GM19023 (cell line): ENCODE measurements around the gene IL1RAPL1.

Experiments
- ATAC-seq: cut with Tn5 transposase; IDR thresholded peaks from one replicate; pipeline ENCODE4 v1.9.1; 2021; ENCODE audit warnings: mild to moderate bottlenecking, moderate library complexity; ENCODE audit not compliant: unreplicated experiment

Gene IL1RAPL1

GRCh38 chrX:29617276-29617675, 1030.0 kb downstream of the IL1RAPL1 start:
- ATAC-seq: no peak

- ATAC-seq: no peak
Measured at GRCh38 chrX:29617725-29618124, 1030.5 kb downstream of the IL1RAPL1 start.

DNA sequence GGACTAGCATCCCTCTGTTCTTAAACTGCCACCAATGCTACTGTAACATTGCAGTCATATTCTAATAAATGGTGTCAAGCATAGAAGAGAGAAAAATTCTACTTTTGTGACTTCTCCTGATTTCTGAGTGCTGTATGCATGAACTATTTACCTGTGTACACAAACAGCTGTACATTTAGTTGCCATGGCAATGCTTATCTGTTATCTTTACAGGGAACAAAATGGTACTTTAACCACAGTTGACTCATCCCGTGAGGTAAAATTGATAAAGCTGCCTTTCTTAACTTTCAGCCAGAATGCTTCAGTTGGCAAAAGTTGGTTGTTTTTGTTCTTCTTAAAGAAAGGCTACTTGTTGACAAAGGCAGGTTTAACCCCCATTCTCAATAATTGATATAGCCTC, 1040.6 kb downstream of the IL1RAPL1 start:
- ATAC-seq: no peak

GRCh38 chrX:29634516-29634915, 1047.3 kb downstream of the IL1RAPL1 start:
- ATAC-seq: no peak

DNA sequence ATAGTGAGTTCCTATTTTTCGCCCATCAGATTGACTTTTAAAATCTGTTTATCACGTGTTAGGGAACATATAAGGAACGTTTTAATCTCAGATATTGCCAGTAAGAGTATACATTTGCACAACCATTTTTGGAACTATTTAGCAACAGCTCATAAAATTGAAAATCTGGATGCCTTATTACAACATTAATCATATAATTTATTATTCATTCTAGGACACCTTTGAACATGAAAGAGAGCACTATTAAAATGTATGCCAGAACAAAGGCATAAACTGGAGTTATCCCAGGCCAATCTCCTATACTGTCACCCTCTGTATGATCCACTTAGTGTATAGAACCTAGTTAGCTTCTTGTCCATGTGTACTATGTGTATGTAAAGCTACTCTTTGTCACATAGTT, 1049.1 kb downstream of the IL1RAPL1 start:
- no peak for ATAC-seq

GRCh38 chrX:29640106-29640505, 1052.9 kb downstream of the IL1RAPL1 start:
- ATAC-seq: no peak

DNA sequence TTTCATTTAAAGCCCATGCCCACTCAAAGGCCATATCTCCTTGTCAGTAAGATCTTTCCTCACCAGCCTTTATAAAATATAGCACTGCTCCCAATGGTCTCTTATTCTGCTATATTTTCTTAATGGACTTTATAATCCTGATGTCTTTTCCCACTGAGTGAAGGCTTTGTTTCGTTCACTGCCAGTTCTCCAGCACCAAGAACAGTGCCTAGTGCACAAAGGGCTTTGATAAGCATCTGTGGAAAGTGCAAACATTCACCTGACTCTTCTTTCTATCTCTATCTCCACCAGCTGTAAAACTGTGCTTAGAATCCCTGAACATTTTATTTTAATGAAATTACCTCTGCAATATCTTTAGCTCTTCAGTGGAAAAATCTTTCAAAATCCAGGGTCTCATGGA, 1054.2 kb downstream of the IL1RAPL1 start:
- ATAC-seq: no peak

- ATAC-seq: no peak
Measured at GRCh38 chrX:29643181-29643580, 1055.9 kb downstream of the IL1RAPL1 start.

DNA sequence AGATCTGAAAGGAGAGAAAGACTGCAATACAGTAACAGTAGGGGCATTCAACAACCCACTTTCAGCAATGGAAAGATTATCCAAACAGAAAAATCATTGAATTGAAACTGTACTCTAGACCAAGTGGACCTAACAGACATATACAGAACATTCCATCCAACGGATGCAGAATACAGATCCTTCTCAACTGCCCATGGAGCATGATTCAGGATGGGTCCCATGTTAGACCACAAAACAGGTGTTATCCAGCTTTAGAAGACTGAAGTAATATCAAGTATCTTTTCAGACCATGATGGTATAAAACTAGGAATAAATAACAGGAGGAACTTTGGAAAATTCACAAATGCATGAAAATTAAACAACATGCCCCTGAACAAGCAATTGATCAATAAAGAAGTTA, 1060.9 kb downstream of the IL1RAPL1 start:
- no peak for ATAC-seq

DNA sequence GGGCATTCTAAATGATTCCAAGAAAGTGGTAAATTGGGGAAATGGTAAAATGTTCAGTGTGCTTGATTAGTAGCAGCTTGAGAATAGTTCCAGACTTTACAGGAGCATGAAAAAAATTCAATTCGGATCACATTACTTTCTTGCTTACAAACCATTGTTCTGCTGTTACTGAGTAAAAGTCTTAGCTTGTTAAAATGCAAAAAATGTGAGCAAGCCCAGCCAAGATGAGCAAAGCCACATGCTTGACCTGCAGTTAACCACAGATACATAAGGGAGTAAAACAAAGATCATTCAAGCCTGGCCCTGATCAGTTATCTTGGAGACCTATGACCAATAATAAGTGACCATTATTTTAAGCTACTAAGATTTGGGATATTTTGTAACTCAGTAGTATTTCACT, 1065.2 kb downstream of the IL1RAPL1 start:
- ATAC-seq: no peak

DNA sequence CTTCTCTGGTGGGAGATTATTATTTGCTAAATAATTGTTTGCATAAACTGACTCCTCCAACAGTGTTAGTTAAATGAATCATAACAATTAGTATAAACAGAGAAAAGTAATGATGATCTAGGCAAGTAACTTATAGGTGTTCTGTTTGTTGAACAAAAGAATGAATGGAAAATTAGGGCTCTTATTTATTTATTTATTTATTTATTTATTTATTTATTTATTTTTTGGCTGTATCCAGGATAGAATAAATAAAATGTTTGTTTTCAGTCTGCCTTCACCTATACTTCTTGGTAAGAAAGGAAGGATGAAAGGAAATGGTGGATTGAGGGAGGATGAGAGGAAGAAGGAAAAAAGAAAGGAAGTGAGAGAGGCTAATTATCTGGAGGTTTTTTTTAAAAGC, 1066.5 kb downstream of the IL1RAPL1 start:
- no peak for ATAC-seq

- ATAC-seq: no peak
Measured at GRCh38 chrX:29659911-29660310, 1072.7 kb downstream of the IL1RAPL1 start.

GRCh38 chrX:29661290-29661689, 1074.0 kb downstream of the IL1RAPL1 start:
- no peak for ATAC-seq

GRCh38 chrX:29662101-29662500, 1074.9 kb downstream of the IL1RAPL1 start:
- ATAC-seq: no peak

- ATAC-seq: peak; percentile 73
Measured at GRCh38 chrX:29662759-29663503, 1075.7 kb downstream of the IL1RAPL1 start.

- ATAC-seq: no peak
Measured at GRCh38 chrX:29665532-29665931, 1078.3 kb downstream of the IL1RAPL1 start.

GRCh38 chrX:29666366-29666765, 1079.1 kb downstream of the IL1RAPL1 start:
- ATAC-seq: no peak

DNA sequence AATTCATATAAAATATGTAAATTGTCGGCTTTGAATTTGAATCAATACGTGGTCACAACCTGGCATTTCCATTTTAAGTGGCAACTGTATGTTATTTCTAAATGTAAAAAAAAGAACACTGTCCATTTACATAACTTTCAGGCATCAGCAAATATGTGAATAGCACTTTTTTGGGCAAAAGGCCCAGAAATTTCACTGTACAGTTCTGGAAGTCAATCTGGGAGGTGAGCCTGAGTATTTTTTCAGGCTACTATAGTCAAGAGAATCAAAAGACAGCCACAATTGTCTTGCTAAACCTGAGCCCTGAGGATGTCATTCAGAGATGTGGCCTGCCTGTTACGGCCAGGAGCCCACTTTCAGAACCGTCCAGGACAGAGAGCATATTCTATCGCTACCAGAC, 1084.2 kb downstream of the IL1RAPL1 start:
- no peak for ATAC-seq

DNA sequence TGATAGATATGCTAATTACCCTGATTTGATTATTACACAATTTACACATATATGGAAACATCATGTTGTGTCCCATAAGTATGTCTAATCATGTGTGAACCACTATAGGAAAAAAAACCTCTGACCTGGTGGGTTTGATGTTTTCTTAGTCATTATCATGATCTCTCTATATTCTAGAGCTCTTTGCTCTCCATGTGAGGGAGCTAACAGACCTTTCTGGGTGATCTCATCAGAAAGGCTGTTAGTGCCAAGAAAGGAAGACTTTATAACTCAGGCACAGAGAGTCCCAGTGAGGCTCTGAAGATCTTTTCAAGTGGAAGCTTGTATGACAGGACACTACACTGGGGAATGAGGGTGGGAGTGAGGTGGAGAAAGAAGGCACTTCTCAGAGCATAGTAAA, 1100.4 kb downstream of the IL1RAPL1 start:
- no peak for ATAC-seq

DNA sequence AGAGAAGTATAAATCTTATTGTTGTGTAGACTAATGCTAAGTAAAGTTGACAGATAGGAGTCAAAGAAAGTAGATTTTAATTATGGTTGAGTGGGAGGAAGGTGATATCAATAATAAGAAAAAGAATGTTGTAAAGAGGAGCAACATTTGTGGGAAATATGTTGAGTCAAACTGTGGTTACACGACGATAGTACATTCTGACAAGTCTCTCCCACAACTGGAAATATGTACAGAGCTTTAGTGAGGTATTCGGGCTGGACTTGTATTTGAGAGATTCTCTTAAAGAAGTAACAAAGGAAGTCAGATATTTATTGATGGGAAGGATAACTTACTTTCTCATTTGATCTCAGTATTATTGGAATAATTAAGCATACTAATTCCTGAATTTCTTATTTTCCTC, 1102.8 kb downstream of the IL1RAPL1 start:
- ATAC-seq: no peak

- no peak for ATAC-seq
Measured at GRCh38 chrX:29691044-29691443, 1103.8 kb downstream of the IL1RAPL1 start.

- ATAC-seq: no peak
Measured at GRCh38 chrX:29693912-29694311, 1106.7 kb downstream of the IL1RAPL1 start.

DNA sequence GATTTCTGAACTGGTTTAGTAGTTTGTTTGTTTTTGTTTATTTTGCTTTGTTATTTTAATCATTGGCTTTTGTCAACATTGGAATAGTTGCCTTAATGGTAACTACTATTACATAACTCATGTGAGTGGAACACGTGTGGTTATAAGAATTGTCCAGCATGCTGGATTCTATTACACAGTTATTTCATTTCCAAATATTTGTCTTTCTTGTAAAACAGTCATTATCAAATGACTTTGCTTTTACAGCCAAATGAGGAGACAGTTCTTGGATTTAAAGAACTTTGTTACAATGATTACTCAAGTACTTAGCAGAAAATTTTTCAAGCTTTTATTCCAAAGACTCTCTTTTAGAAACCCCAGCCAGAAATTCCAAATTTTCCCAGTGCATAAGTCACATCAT, 1112.0 kb downstream of the IL1RAPL1 start:
- no peak for ATAC-seq
